ENCODE measurements around the gene ZNF385A.
"Not testable (repeated sequence)": the region's sequence is repeated elsewhere in the genome, so short reads cannot be mapped to it uniquely, and the experiment has no call there.

ZNF385A gene

GRCh38 chr12:54352891-54353874 lies 31.4 kb downstream of the ZNF385A start:
- no peak for DNase-seq

- no peak for DNase-seq
These were observed 32.5 kb downstream of the ZNF385A start for GRCh38 chr12:54352022-54352531.

- DNase-seq, result no peak
These were observed 33.2 kb downstream of the ZNF385A start for GRCh38 chr12:54351341-54351740.

- DNase-seq, result no peak
These were observed 33.8 kb downstream of the ZNF385A start for GRCh38 chr12:54350743-54351142.

GRCh38 chr12:54349679-54350078 lies 34.9 kb downstream of the ZNF385A start:
- no peak for DNase-seq

GRCh38 chr12:54349036-54349435 lies 35.5 kb downstream of the ZNF385A start:
- no peak for DNase-seq

- peak; percentile 82 for DNase-seq
These were observed 42.9 kb downstream of the ZNF385A start for GRCh38 chr12:54341378-54342300.

GRCh38 chr12:54340846-54341245 lies 43.7 kb downstream of the ZNF385A start:
- no peak for DNase-seq

GRCh38 chr12:54338698-54339296 lies 45.7 kb downstream of the ZNF385A start:
- no peak for DNase-seq

GRCh38 chr12:54337854-54338650 lies 46.5 kb downstream of the ZNF385A start:
- no peak for DNase-seq

- no peak for DNase-seq
These were observed 47.2 kb downstream of the ZNF385A start for GRCh38 chr12:54337280-54337842.

GRCh38 chr12:54333420-54334034 lies 51.0 kb downstream of the ZNF385A start:
- no peak for DNase-seq

- DNase-seq, result no peak
These were observed 53.1 kb downstream of the ZNF385A start for GRCh38 chr12:54331461-54331860.

- DNase-seq, result no peak
These were observed 54.1 kb downstream of the ZNF385A start for GRCh38 chr12:54330442-54330841.

GRCh38 chr12:54329759-54330158 lies 54.8 kb downstream of the ZNF385A start:
- DNase-seq, result no peak

GRCh38 chr12:54328595-54329337 lies 55.8 kb downstream of the ZNF385A start:
- no peak for DNase-seq

- DNase-seq, result not testable (repeated sequence)
These were observed 59.0 kb downstream of the ZNF385A start for GRCh38 chr12:54325442-54326109.

- peak; percentile 99 for DNase-seq
These were observed 59.7 kb downstream of the ZNF385A start, which contains the start of gene COPZ1 for GRCh38 chr12:54324617-54325441. TSS of gene COPZ1 (plus strand) at chr12:54325131. CDS start at chr12:54325164, 33 bp downstream.

- no peak for DNase-seq
These were observed 63.2 kb downstream of the ZNF385A start for GRCh38 chr12:54321363-54321762.
